Stomach (tissue), 9 donors: ENCODE data around the gene TIMM17A. TPM values are rescaled to one million over a fixed set of nuclear protein-coding genes. Genes with fewer than 3 reads are reported as not detected.

Experiments used
- DNase-seq, 2 donors: peaks; one replicate each; pipeline versions ENCODE4 v3.0.0 to v3.0.0-alpha.2; 2013 to 2019
- H3K27ac ChIP-seq, 5 donors: fragments of 200-600 bp in 4 of 5; sonication (generic) in 4 of 5; one replicate each; pipeline ENCODE4 v1.5.1; 2013 to 2019; ENCODE audit warnings: mild to moderate bottlenecking in 1 of 5, moderate library complexity in 1 of 5
- H3K27me3 ChIP-seq, 3 donors: fragments of 200-600 bp; sonication (generic); one replicate each; pipeline ENCODE4 v1.5.1; 2017 to 2019; ENCODE audit warnings: mixed run types in 1 of 3
- H3K36me3 ChIP-seq, 4 donors: fragments of 200-600 bp; sonication (generic); 1 replicate in 3 of 4; 2 replicates in 1 of 4; pipeline ENCODE4 v1.5.1; 2016 to 2019
- H3K4me1 ChIP-seq, 4 donors: fragments of 200-600 bp; sonication (generic); one replicate each; pipeline ENCODE4 v1.5.1; 2016 to 2019
- H3K4me3 ChIP-seq, 4 donors: fragments of 200-600 bp; sonication (generic) in 3 of 4; one replicate each; pipeline ENCODE4 v1.5.1; 2016 to 2019; ENCODE audit warnings: mild to moderate bottlenecking in 1 of 4
- H3K9me3 ChIP-seq, 4 donors: fragments of 200-600 bp; sonication (generic); one replicate each; pipeline ENCODE4 v1.5.1; 2016 to 2019
- EP300 ChIP-seq: sonication (generic); formaldehyde crosslinking; IDR thresholded peaks from one replicate; pipeline ENCODE4 v1.6.1; 2017; ENCODE audit warnings: antibody characterized with exemption
- POLR2A ChIP-seq, 4 donors: fragments of 450-650 bp; IDR thresholded peaks; one replicate each; pipeline ENCODE4 v1.6.1; 2016; ENCODE audit warnings: antibody characterized with exemption in 4 of 4, control low read depth in 2 of 4, mild to moderate bottlenecking in 1 of 4, moderate library complexity in 1 of 4
- POLR2AphosphoS5 ChIP-seq, 3 donors: sonication (generic); formaldehyde crosslinking; IDR thresholded peaks; one replicate each; pipeline ENCODE4 v1.6.1; 2016; ENCODE audit warnings: antibody characterized with exemption in 3 of 3
- WGBS, 5 donors: extraction: QIAGEN DNeasy Blood & Tissue Kit in 3 of 5; methylation state at CpG; one replicate each; pipeline versions ENCODE4 v1.1.5 to v1.1.7; 2013 to 2018; 5-methylcytosine and 5-hydroxymethylcytosine counted together
- intact Hi-C: fragments of 100-400 bp; cut with DNase I; formaldehyde crosslinking; loops from one replicate; pipeline ENCODE4 v1.15.1; 2023; ENCODE audit warnings: low total_unique reads
- polyA plus RNA-seq, 3 donors: library from polyadenylated mRNA; stranded (reverse); fragments of 200-250 nt; gene quantifications; one replicate each; pipeline ENCODE4 v1.2.3, GENCODE V29; 2013
- total RNA-seq, 5 donors: library from RNA; depleted of rRNA; stranded (reverse); fragments of >200 nt; gene quantifications; one replicate each; pipeline versions ENCODE4 v1.1.0 to v1.2.3, GENCODE V29; 2014 to 2016
- TF ChIP-seq, protein P1 (sequence below), 7 experiments: fragments of 450-650 bp in 4 of 7; fragments of 200-600 bp in 3 of 7; sonication (generic) in 3 of 7; IDR thresholded peaks; one replicate each; pipeline ENCODE4 v1.5.1; 2016 to 2019; ENCODE audit warnings: antibody characterized with exemption in 7 of 7, control low read depth in 2 of 7, mild to moderate bottlenecking in 1 of 7
- donor health status: healthy with polysubstance abuse.
- donor health status: Bipolar disorder and iron deficiency.
- donor health status: healthy.

TIMM17A gene
- total and polyA plus RNA-seq, 8 donors, result 3.2 to 48.8 (median 29.5) TPM

DNA sequence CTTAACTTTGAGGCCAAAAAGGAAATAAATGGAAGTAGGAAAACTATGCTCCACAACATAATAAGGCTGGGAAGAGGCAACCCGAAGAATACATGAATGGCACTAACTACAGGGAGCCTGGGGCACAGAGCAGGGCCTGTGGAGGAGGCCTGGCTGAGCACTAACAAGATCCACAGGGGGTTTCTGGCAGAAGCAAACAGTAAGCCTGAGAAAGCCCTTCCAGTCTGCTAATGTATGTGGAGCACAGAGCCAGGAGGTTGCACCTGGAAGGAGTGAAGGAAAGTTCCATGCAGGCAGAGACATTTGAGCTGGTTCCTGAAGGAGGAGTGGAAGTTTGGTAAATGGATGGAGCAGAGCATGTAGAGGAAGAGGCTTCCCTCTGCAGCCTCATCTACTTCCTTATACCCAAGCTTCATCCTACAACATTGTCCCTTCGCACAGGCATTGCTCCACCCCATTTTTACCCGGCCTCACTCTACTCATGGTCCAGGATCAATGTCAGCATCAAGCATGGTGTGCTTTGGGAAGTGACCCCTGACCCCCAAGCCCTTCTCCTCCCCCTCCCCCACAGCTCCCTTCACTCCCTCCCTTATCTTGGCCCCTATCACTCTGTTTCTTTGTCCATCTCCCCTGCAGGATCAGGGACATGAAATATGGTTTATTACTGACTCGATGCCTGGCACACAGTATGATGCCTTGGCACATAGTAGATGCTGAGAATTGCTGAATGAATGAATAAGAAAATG, 43.3 kb upstream of the TIMM17A start:
- H3K27ac ChIP-seq, result peak overlapping the region in 4 of 5 donors; percentile 81 to 90 (median 86)
- H3K9me3 ChIP-seq, result no peaks in the 10 kb centered on the region
- intact Hi-C loops, result no loop called here
- no peaks in the 10 kb centered on the region for H3K36me3 ChIP-seq
- H3K4me3 ChIP-seq, result no peak overlapping the region
- 55 to 72% (median 67%) methylated on average over 4 of the region's 4 CpGs for WGBS, 5 donors
- H3K27me3 ChIP-seq, result no peaks in the 10 kb centered on the region
- DNase-seq, result no peak
- TF ChIP-seq, protein P1, sequence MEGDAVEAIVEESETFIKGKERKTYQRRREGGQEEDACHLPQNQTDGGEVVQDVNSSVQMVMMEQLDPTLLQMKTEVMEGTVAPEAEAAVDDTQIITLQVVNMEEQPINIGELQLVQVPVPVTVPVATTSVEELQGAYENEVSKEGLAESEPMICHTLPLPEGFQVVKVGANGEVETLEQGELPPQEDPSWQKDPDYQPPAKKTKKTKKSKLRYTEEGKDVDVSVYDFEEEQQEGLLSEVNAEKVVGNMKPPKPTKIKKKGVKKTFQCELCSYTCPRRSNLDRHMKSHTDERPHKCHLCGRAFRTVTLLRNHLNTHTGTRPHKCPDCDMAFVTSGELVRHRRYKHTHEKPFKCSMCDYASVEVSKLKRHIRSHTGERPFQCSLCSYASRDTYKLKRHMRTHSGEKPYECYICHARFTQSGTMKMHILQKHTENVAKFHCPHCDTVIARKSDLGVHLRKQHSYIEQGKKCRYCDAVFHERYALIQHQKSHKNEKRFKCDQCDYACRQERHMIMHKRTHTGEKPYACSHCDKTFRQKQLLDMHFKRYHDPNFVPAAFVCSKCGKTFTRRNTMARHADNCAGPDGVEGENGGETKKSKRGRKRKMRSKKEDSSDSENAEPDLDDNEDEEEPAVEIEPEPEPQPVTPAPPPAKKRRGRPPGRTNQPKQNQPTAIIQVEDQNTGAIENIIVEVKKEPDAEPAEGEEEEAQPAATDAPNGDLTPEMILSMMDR (IDR thresholded peaks at IDR 0.05), result no peak
- TF ChIP-seq POLR2AphosphoS5 (IDR thresholded peaks at IDR 0.05) (no peak), POLR2A (IDR thresholded peaks at IDR 0.05) (no peak), EP300 (no peak)
- H3K4me1 ChIP-seq, result peaks cover 10 to 85% (median 49%) of the 10 kb centered on the region in 4 donors

DNA sequence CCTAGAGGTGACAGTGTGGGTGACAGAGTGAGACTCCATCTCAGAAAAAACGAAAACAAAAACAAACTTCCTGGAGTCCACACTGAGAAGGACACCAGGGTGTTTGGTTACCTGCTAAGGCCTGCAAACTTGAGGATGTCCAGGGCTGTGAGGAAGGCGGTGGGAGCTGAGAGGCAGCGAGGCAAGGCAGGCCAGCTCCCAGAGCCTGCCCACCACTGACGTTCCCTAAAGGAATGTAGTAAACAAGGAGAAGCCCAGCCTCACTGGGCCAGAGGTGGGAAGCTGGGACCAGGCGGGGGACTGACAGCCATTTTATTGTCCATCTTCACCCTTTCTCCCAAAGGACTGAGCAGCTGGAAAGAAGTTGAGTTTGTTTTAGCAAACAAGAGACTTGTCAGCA, 42.5 kb upstream of the TIMM17A start:
- H3K36me3 ChIP-seq, result no peaks in the 10 kb centered on the region
- H3K4me3 ChIP-seq, result no peak overlapping the region
- 47 to 60% (median 51%) methylated on average over 5 of the region's 5 CpGs for WGBS, 5 donors
- H3K9me3 ChIP-seq, result no peaks in the 10 kb centered on the region
- TF ChIP-seq EP300, result no peak
- peak; percentile 33 to 63 (median 34) for TF ChIP-seq POLR2AphosphoS5 (IDR thresholded peaks at IDR 0.05)
- peak overlapping the region in 4 of 5 donors; percentile 81 to 90 (median 86) for H3K27ac ChIP-seq
- H3K27me3 ChIP-seq, result no peaks in the 10 kb centered on the region
- DNase-seq, result peak in 1 of 2 donors; percentile 60
- H3K4me1 ChIP-seq, result peaks cover 10 to 86% (median 51%) of the 10 kb centered on the region in 4 donors
- intact Hi-C loops, result no loop called here

DNA sequence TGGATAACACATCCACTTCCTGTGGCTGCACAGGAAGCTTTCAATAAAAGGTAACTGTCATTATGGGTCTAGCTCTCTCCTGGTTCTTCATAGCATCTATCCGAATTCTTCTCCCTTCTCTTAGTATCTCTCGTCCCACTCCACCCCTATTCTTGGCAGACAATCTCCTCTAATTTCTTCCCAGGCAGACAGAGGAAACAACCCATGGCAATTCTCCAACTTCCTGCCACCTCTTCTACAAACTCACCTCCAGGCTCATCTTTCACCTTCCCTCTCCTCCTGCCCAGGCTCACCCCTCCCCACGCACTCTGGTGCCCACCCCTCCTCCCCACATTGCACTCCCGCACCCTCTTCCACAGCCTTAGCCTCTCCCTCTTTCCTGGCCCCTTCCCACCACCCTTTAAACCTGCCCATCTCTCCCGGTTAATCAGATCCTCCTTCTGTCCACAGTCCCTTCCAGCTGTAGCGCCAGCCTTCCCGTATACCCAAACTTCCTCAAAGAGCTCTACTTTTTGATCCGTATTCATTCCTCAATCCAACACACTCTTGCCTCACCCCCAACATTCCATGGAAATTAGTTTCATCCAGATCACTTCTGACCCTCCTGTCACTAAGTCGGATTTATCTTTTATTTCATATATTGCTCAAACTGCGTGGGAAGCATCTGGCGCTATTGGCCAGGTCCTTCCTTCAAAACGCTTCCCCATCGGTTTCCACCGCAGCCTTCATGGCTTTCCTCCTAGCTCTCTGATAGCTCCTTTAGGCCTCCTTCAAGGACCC, 40.7 kb upstream of the TIMM17A start:
- WGBS, 5 donors, result 69 to 76% (median 74%) methylated on average over 13 to 14 of the region's 14 CpGs
- H3K27me3 ChIP-seq, result no peaks in the 10 kb centered on the region
- peak overlapping the region in 4 of 5 donors; percentile 81 to 90 (median 86) for H3K27ac ChIP-seq
- intact Hi-C loops, result no loop called here
- peaks cover 10 to 87% (median 55%) of the 10 kb centered on the region in 4 donors for H3K4me1 ChIP-seq
- H3K4me3 ChIP-seq, result no peak overlapping the region
- DNase-seq, result no peak
- H3K9me3 ChIP-seq, result no peaks in the 10 kb centered on the region
- peak in 2 of 3 donors; percentile 16 to 60 for TF ChIP-seq POLR2AphosphoS5 (IDR thresholded peaks at IDR 0.05)
- no peak for TF ChIP-seq POLR2A (IDR thresholded peaks at IDR 0.05)
- H3K36me3 ChIP-seq, result no peaks in the 10 kb centered on the region

DNA sequence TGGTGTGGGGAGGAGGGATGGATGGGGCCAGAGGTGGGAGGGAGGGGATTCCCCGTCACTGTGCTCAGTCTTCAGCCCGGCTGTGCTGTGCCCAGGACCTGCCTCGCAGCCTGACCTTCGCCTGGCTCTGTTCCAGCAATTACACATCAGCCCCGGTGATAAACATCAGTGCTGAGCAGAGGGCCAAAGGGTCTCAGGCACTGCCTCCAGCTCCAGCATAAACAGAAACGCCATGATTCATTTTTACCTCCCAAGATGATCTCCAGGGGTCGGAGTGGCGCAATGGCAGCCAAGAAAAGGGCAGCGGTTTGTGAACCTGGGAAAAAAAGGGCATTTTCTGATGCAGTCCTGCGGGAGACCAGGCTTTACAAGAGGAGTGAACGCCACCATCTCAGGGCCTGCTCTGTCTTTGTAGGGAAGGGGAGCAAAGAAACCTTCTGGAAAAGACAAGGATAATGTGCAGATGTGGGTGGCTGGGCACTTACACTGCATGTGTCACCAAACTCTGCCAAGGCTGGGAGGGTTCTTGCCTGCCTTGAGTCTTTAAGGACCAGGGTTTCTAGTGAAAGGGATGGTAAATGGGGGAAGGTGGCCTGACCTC, 38.6 kb upstream of the TIMM17A start:
- intact Hi-C loops, result no loop called here
- peaks cover 0 to 11% (median 0%) of the 10 kb centered on the region in 4 donors for H3K36me3 ChIP-seq
- H3K4me3 ChIP-seq, result peak overlapping the region in 2 of 4 donors; percentile 5 to 14
- TF ChIP-seq EP300, result peak; percentile 77
- TF ChIP-seq POLR2A (IDR thresholded peaks at IDR 0.05), result no peak
- peak; percentile 70 to 89 (median 74) for TF ChIP-seq POLR2AphosphoS5 (IDR thresholded peaks at IDR 0.05)
- TF ChIP-seq, protein P1 (IDR thresholded peaks at IDR 0.05), result no peak
- DNase-seq, result peak; percentile 55 to 78
- peak overlapping the region; percentile 10 to 90 (median 86) for H3K27ac ChIP-seq
- no peaks in the 10 kb centered on the region for H3K27me3 ChIP-seq
- peaks cover 10 to 85% (median 54%) of the 10 kb centered on the region in 4 donors for H3K4me1 ChIP-seq
- no peaks in the 10 kb centered on the region for H3K9me3 ChIP-seq
- WGBS, 5 donors, result 23 to 34% (median 31%) methylated on average over 11 of the region's 11 CpGs
